ENCODE measurements around the gene PPM1B.
"Not testable (repeated sequence)": the region's sequence is repeated elsewhere in the genome, so short reads cannot be mapped to it uniquely, and the experiment has no call there.

The PPM1B gene

DNA sequence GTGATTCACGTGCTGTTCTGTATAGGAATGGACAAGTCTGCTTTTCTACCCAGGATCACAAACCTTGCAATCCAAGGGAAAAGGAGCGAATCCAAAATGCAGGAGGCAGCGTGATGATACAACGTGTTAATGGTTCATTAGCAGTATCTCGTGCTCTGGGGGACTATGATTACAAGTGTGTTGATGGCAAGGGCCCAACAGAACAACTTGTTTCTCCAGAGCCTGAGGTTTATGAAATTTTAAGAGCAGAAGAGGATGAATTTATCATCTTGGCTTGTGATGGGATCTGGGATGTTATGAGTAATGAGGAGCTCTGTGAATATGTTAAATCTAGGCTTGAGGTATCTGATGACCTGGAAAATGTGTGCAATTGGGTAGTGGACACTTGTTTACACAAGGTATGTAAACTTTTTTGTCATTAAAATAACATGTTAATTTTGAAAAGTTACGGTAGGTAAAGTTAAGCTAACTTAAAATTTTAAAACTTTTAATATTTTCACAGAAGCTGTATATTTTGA is 33.0 kb downstream of the PPM1B start:
- no peak overlapping the region for H3K9ac ChIP-seq (ENCODE audit: low read length)
- H3K36me3 ChIP-seq (ENCODE audit: insufficient read depth, low read length), result peaks cover 4% of the 10 kb centered on the region
- H3K4me3 ChIP-seq (ENCODE audit: low read depth in 1 of 2, low read length in 2 of 2), result no peak overlapping the region
- H3K9me3 ChIP-seq (ENCODE audit: low read length), result no peaks in the 10 kb centered on the region
- H3K27me3 ChIP-seq (ENCODE audit: control insufficient read depth in 1 of 2, insufficient read depth in 2 of 2, low read length in 2 of 2), result no peaks in the 10 kb centered on the region
- no peak overlapping the region for H3K27ac ChIP-seq (ENCODE audit: low read depth, low read length)
- H3K4me1 ChIP-seq (ENCODE audit: insufficient read depth, low read length), result peaks cover 9% of the 10 kb centered on the region

DNA sequence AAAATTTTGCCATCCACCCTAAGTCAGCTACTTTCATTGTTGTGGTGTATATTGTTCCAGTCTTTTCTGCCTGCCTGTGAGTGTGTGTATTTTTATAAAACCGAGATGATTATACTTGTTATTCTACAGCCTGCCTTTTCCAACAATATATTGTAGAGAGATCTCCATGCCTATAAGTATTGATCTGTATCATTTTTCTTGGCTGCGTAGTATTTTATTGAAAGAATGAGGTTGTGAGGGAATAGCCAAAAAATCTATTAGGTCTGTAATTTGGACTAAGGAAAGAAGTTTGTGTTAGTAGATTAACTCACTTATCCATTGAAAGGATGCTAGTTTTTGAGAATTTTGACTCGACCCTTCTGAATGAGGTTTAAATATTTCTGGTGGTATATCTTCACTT is 34.9 kb downstream of the PPM1B start:
- Histone ChIP-seq H3K4me1 (ENCODE audit: insufficient read depth, low read length) (peaks cover 9% of the 10 kb centered on the region), H3K27ac (ENCODE audit: low read depth, low read length) (no peak overlapping the region), H3K9ac (ENCODE audit: low read length) (no peak overlapping the region), H3K36me3 (ENCODE audit: insufficient read depth, low read length) (peaks cover 4% of the 10 kb centered on the region), H3K4me3 (ENCODE audit: low read depth in 1 of 2, low read length in 2 of 2) (no peak overlapping the region), H3K9me3 (ENCODE audit: low read length) (no peaks in the 10 kb centered on the region), H3K27me3 (ENCODE audit: control insufficient read depth in 1 of 2, insufficient read depth in 2 of 2, low read length in 2 of 2) (no peaks in the 10 kb centered on the region)

DNA sequence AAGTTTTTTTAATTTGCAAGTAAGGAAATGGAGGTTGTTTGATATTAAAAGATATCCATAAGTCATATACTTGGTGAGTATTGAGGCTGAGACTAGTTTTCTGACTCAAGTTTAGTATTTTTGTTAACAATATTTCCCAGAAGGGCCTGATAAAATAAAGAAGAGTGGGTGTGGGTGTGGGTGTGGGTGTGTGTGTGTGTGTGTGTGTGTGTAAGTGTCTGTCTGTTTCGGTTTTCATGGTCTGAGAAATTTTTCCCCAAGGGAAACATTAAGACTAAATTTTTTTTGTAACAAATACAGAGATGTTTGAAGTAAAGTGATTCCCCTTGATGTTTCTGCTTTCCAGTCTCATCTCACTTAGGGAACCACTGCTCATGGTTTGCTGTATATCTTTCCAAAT is 36.5 kb downstream of the PPM1B start:
- Histone ChIP-seq H3K27me3 (ENCODE audit: control insufficient read depth in 1 of 2, insufficient read depth in 2 of 2, low read length in 2 of 2) (no peaks in the 10 kb centered on the region), H3K36me3 (ENCODE audit: insufficient read depth, low read length) (peaks cover 4% of the 10 kb centered on the region), H3K4me3 (ENCODE audit: low read depth in 1 of 2, low read length in 2 of 2) (no peak overlapping the region), H3K27ac (ENCODE audit: low read depth, low read length) (no peak overlapping the region), H3K4me1 (ENCODE audit: insufficient read depth, low read length) (peaks cover 9% of the 10 kb centered on the region), H3K9me3 (ENCODE audit: low read length) (no peaks in the 10 kb centered on the region), H3K9ac (ENCODE audit: low read length) (no peak overlapping the region)

DNA sequence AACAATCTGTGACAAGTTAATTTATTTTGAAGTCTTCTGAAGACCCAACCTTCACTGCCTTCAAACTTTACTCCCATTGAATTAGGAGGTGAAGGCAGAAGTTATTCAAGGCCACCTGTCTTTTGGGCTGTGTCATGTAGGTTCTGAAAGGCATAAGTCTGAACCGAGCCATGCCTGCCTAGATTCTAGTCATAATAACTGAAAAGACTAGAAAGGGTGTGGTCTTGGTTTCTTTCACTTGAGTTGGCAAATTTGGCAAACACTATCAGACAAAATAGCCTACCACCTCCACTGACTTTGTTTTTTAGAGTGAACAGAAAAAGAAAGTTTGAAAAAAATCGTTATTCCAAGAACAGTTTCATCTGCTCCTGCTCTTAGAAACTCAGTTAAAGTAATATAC is 38.4 kb downstream of the PPM1B start:
- no peaks in the 10 kb centered on the region for H3K9me3 ChIP-seq (ENCODE audit: low read length)
- H3K4me1 ChIP-seq (ENCODE audit: insufficient read depth, low read length), result peaks cover 3% of the 10 kb centered on the region
- no peak overlapping the region for H3K9ac ChIP-seq (ENCODE audit: low read length)
- no peaks in the 10 kb centered on the region for H3K27me3 ChIP-seq (ENCODE audit: control insufficient read depth in 1 of 2, insufficient read depth in 2 of 2, low read length in 2 of 2)
- no peak overlapping the region for H3K4me3 ChIP-seq (ENCODE audit: low read depth in 1 of 2, low read length in 2 of 2)
- H3K36me3 ChIP-seq (ENCODE audit: insufficient read depth, low read length), result no peaks in the 10 kb centered on the region
- H3K27ac ChIP-seq (ENCODE audit: low read depth, low read length), result no peak overlapping the region

DNA sequence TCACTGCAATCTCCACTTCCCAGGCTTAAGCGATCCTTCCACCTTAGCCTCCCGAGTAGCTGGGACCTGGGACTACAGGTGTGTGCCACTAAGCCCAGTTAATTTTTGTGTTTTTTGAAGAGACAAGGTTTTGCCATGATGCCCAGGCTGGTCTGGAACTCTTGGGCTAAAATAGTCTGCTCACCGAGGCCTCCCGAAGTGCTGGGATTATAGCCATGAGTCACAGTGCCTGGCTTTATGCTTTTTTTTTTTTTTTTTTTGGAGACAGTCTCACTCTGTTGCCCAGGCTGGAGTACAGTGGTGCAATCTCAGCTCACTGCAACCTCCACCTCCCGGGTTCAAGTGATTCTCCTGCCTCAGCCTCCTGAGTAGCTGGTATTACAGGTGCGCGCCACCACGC is 39.0 kb downstream of the PPM1B start:
- not testable (repeated sequence) for H3K9ac ChIP-seq (ENCODE audit: low read length); H3K27ac ChIP-seq (ENCODE audit: low read depth, low read length); H3K27me3 ChIP-seq (ENCODE audit: control insufficient read depth in 1 of 2, insufficient read depth in 2 of 2, low read length in 2 of 2); H3K36me3 ChIP-seq (ENCODE audit: insufficient read depth, low read length); H3K4me3 ChIP-seq (ENCODE audit: low read depth in 1 of 2, low read length in 2 of 2); H3K9me3 ChIP-seq (ENCODE audit: low read length); H3K4me1 ChIP-seq (ENCODE audit: insufficient read depth, low read length)

DNA sequence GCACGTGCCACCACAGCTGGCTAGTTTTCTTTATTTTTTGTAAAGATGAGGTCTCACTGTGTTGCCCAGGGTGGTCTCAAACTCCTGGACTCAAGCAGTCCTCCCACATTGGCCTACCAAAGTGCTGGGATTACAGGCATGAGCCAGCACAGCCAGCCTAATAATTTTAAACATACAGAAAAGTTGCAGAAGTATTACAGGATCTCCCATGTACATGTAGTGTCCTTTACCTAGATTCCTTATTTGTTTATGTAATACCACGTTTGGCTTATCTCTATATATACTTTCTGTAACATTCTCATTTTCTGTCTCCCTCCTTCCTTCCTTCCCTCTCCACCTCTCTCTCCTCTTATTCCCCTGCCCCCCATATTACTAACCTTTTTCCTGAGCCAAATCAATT is 41.7 kb downstream of the PPM1B start:
- Histone ChIP-seq H3K27ac (ENCODE audit: low read depth, low read length) (no peak overlapping the region), H3K4me3 (ENCODE audit: low read depth in 1 of 2, low read length in 2 of 2) (no peak overlapping the region), H3K36me3 (ENCODE audit: insufficient read depth, low read length) (no peaks in the 10 kb centered on the region), H3K27me3 (ENCODE audit: control insufficient read depth in 1 of 2, insufficient read depth in 2 of 2, low read length in 2 of 2) (no peaks in the 10 kb centered on the region), H3K4me1 (ENCODE audit: insufficient read depth, low read length) (no peaks in the 10 kb centered on the region), H3K9me3 (ENCODE audit: low read length) (no peaks in the 10 kb centered on the region), H3K9ac (ENCODE audit: low read length) (no peak overlapping the region)

DNA sequence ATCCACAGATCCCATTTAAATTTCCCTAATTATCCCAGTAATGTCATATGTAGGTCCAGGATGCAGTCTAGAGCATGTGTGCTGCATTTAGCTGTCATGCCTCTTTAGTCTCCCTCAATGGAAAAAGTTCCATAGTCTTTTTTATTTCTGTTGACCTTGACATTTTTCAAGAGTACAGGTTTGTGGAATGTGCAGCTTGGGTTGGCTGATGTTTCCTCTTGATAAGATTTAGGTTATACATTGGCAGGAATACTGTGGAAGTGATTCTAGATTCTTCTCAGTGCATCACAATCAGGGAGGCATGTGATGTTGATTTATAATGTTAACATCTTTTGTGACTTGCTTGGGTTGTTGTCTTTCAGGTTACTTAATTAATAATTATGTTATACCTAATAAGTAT is 42.5 kb downstream of the PPM1B start:
- H3K36me3 ChIP-seq (ENCODE audit: insufficient read depth, low read length), result no peaks in the 10 kb centered on the region
- H3K27ac ChIP-seq (ENCODE audit: low read depth, low read length), result no peak overlapping the region
- H3K4me1 ChIP-seq (ENCODE audit: insufficient read depth, low read length), result no peaks in the 10 kb centered on the region

DNA sequence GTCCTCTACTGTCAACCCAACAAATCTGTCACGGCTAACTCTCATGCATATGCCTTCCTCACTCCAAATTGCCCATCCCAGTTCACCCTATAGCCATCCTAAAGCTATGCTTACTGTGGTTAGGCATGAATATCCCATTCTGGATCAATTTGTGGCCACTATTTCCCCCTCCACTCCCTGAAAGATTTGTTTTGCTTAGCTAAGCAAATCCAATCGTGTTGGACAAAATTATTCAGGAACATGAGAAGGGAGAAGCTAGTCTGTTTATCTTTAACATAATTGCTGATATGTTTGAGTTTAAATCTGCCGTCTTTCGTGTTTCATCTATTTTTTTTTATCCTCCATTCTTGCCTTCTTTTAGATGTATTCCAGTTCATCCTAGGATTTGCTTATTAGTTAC is 43.6 kb downstream of the PPM1B start:
- Histone ChIP-seq H3K4me1 (ENCODE audit: insufficient read depth, low read length) (no peaks in the 10 kb centered on the region), H3K9me3 (ENCODE audit: low read length) (no peaks in the 10 kb centered on the region), H3K27me3 (ENCODE audit: control insufficient read depth in 1 of 2, insufficient read depth in 2 of 2, low read length in 2 of 2) (no peaks in the 10 kb centered on the region), H3K4me3 (ENCODE audit: low read depth in 1 of 2, low read length in 2 of 2) (no peak overlapping the region), H3K27ac (ENCODE audit: low read depth, low read length) (no peak overlapping the region), H3K36me3 (ENCODE audit: insufficient read depth, low read length) (no peaks in the 10 kb centered on the region), H3K9ac (ENCODE audit: low read length) (no peak overlapping the region)

More for the DNA sequence above, 42.5 kb downstream of the PPM1B start:
- no peaks in the 10 kb centered on the region for H3K9me3 ChIP-seq (ENCODE audit: low read length)
- no peak overlapping the region for H3K9ac ChIP-seq (ENCODE audit: low read length)
- no peak overlapping the region for H3K4me3 ChIP-seq (ENCODE audit: low read depth in 1 of 2, low read length in 2 of 2)
- no peaks in the 10 kb centered on the region for H3K27me3 ChIP-seq (ENCODE audit: control insufficient read depth in 1 of 2, insufficient read depth in 2 of 2, low read length in 2 of 2)

DNA sequence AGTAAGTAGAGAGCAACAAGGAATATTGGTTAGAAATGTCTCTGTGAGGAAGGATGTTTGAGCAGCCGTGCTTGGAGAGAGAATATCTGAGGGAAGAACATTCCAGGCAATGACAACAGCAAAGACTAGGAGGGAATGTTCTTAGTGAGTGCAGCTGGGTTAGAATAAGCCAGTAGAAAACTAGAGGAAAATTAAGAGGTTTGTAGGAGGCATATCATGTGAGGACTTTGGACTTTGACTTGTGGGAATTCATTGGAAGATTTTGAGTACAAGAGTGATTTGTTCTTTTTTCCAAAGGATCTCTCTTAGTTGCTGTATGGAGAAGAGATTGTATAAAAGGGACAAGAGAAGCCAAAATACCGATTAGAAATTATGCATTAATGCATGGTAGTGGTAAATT is 47.2 kb downstream of the PPM1B start:
- Histone ChIP-seq H3K4me1 (ENCODE audit: insufficient read depth, low read length) (no peaks in the 10 kb centered on the region), H3K4me3 (ENCODE audit: low read depth in 1 of 2, low read length in 2 of 2) (no peak overlapping the region), H3K9me3 (ENCODE audit: low read length) (no peaks in the 10 kb centered on the region), H3K27ac (ENCODE audit: low read depth, low read length) (no peak overlapping the region), H3K36me3 (ENCODE audit: insufficient read depth, low read length) (peaks cover 4% of the 10 kb centered on the region), H3K27me3 (ENCODE audit: control insufficient read depth in 1 of 2, insufficient read depth in 2 of 2, low read length in 2 of 2) (no peaks in the 10 kb centered on the region), H3K9ac (ENCODE audit: low read length) (no peak overlapping the region)

DNA sequence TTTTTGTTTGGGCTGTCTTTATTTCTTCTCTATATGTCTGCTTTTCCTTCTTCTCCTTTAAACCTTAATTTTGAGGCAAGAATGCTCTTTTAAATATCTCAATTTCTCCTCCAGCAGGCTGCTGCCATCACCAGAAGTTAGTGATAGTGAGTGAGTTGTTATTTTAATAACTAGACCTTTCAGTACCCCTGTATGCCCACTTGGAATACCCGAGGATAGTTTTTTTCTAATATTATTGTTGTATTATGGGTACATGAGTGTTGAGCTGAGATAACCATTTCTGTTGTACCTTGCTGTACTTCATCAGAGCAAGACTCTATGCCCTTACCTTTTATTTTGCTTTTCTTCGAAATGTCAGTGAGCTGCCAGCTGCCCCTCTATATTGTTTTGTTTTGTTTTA is 50.1 kb downstream of the PPM1B start:
- H3K27me3 ChIP-seq (ENCODE audit: control insufficient read depth in 1 of 2, insufficient read depth in 2 of 2, low read length in 2 of 2), result no peaks in the 10 kb centered on the region
- H3K36me3 ChIP-seq (ENCODE audit: insufficient read depth, low read length), result peaks cover 4% of the 10 kb centered on the region
- H3K27ac ChIP-seq (ENCODE audit: low read depth, low read length), result no peak overlapping the region
- H3K4me3 ChIP-seq (ENCODE audit: low read depth in 1 of 2, low read length in 2 of 2), result no peak overlapping the region
- H3K9me3 ChIP-seq (ENCODE audit: low read length), result no peaks in the 10 kb centered on the region
- no peak overlapping the region for H3K9ac ChIP-seq (ENCODE audit: low read length)
- H3K4me1 ChIP-seq (ENCODE audit: insufficient read depth, low read length), result no peaks in the 10 kb centered on the region

DNA sequence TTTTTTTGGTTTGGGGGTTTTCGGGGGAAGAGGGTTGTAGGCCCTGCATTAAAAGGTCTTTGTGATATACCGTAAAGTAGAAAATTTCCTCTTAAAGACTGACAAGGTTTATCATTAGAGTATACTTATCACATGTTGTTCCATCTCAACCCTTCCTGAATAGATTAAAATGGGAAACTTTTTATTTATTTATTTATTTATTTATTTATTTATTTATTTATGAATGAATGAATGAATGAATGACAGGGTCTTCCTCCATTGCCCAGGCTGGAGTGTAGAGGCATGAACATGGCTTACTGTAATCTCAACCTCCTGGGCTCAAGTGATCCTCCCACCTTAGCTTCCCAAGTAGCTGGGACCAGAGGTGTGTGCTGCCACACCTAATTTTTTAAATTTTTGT is 58.1 kb downstream of the PPM1B start:
- no peak overlapping the region for H3K4me3 ChIP-seq (ENCODE audit: low read depth in 1 of 2, low read length in 2 of 2)
- H3K36me3 ChIP-seq (ENCODE audit: insufficient read depth, low read length), result no peaks in the 10 kb centered on the region
- no peaks in the 10 kb centered on the region for H3K27me3 ChIP-seq (ENCODE audit: control insufficient read depth in 1 of 2, insufficient read depth in 2 of 2, low read length in 2 of 2)
- no peaks in the 10 kb centered on the region for H3K9me3 ChIP-seq (ENCODE audit: low read length)
- no peak overlapping the region for H3K27ac ChIP-seq (ENCODE audit: low read depth, low read length)
- no peaks in the 10 kb centered on the region for H3K4me1 ChIP-seq (ENCODE audit: insufficient read depth, low read length)
- no peak overlapping the region for H3K9ac ChIP-seq (ENCODE audit: low read length)

DNA sequence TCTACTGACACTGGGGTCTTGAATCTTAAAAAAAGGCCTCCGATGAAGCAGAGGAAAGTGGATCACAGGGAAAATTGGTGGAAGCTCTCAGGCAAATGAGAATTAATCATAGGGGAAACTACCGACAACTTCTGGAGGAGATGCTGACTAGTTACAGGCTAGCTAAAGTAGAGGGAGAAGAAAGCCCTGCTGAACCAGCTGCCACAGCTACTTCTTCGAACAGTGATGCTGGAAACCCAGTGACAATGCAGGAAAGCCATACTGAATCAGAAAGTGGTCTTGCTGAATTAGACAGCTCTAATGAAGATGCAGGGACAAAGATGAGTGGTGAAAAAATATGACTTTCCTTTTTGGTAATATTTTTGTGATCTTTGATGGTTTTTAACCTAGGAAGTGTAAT is 61.7 kb downstream of the PPM1B start:
- no peak overlapping the region for H3K9ac ChIP-seq (ENCODE audit: low read length)

More for the DNA sequence above, 61.7 kb downstream of the PPM1B start:
- Histone ChIP-seq H3K4me3 (ENCODE audit: low read depth in 1 of 2, low read length in 2 of 2) (no peak overlapping the region), H3K4me1 (ENCODE audit: insufficient read depth, low read length) (no peaks in the 10 kb centered on the region), H3K36me3 (ENCODE audit: insufficient read depth, low read length) (no peaks in the 10 kb centered on the region), H3K27me3 (ENCODE audit: control insufficient read depth in 1 of 2, insufficient read depth in 2 of 2, low read length in 2 of 2) (no peaks in the 10 kb centered on the region), H3K9me3 (ENCODE audit: low read length) (no peaks in the 10 kb centered on the region), H3K27ac (ENCODE audit: low read depth, low read length) (no peak overlapping the region)

Data from muscle layer of colon (tissue), 2 donors.